ENCODE results near the gene SERPINB2. TPM values are rescaled to one million over a fixed set of nuclear protein-coding genes. Genes with fewer than 3 reads are reported as not detected.

The SERPINB2 gene
- total RNA-seq, 1 donor from 2014 or later = not detected

DNA sequence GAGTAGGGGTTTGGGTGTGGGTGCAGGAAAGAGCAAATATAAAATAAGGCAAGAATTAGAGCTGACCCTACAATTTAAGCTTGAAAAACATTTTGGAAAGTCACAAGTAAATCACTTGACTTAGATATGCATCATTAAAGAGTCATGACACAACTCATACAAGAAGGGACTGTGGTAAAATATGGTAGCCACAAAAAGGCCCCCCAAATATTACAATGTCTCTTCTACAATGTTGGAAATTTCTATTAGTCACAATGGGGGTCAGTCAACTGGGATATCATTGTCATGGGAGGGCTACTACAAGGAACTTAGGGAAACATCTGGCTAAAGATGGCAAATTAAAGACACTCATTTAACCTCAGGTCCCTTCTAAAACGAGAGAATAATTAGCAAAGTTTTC is 15.7 kb upstream of the SERPINB2 start:
- Mint-ChIP-seq H3K36me3 (ENCODE audit: low read depth) (no peaks in the 10 kb centered on the region), H3K27me3 (ENCODE audit: insufficient read depth) (peaks cover 6% of the 10 kb centered on the region), H3K9me3 (no peaks in the 10 kb centered on the region), H3K4me3 (no peak overlapping the region), H3K27ac (no peak overlapping the region), H3K4me1 (ENCODE audit: low read depth) (no peaks in the 10 kb centered on the region)
- DNase-seq (ENCODE audit: low spot score) = no peak
- intact Hi-C loops (cut with micrococcal nuclease) = no loop called here

GRCh38 chr18:63872586-63872985 is 14.9 kb upstream of the SERPINB2 start:
- DNase-seq (ENCODE audit: low spot score) = no peak
- Mint-ChIP-seq H3K4me1 (ENCODE audit: low read depth) (no peaks in the 10 kb centered on the region), H3K27me3 (ENCODE audit: insufficient read depth) (peaks cover 6% of the 10 kb centered on the region), H3K9me3 (no peaks in the 10 kb centered on the region), H3K27ac (no peak overlapping the region), H3K36me3 (ENCODE audit: low read depth) (no peaks in the 10 kb centered on the region), H3K4me3 (no peak overlapping the region)
- intact Hi-C loops (cut with micrococcal nuclease) = no loop called here

DNA sequence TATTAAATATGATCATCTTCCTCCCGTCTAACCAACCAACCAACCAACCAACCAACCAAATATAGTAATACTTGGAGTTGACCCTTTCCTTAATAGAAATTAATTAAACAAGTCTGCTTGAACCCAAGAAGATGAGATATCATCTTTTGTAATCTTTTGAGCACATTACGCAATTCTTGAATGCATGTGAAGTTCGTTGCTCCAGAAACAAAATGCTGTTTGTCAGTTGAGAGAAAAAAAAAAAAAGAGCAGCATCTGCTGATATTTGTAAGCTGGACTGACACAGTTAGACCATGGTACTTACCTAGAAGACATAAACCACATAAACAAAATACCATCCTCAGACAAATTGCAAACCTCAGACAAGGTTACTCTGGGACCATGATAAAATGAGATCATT is 9.2 kb upstream of the SERPINB2 start:
- intact Hi-C loops (cut with micrococcal nuclease) = no loop called here

DNA sequence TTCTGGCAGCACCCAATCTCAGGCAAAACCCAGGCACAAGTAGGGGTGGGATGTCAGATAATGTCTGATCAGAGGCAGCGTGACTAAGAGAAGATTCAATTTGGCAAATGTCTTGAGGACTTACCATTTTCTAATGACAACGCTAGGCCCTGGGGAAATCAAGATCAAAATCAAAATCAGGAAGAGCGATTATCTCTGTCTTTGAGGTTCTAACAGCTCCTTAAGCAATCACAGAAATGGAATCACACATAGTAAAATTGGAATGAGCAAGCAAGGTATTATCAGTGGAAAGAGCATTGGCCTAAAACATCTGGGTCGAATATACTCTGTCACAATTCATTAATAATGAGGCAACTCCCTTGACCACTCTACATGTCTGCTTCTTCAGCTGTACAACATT is 8.6 kb upstream of the SERPINB2 start:
- intact Hi-C loops (cut with micrococcal nuclease) = no loop called here
- Mint-ChIP-seq H3K4me1 (ENCODE audit: low read depth) (no peaks in the 10 kb centered on the region), H3K36me3 (ENCODE audit: low read depth) (no peaks in the 10 kb centered on the region), H3K27ac (no peak overlapping the region), H3K4me3 (no peak overlapping the region), H3K27me3 (ENCODE audit: insufficient read depth) (peaks cover 10% of the 10 kb centered on the region), H3K9me3 (no peaks in the 10 kb centered on the region)
- no peak for DNase-seq (ENCODE audit: low spot score)

More for the DNA sequence above, 9.2 kb upstream of the SERPINB2 start:
- Mint-ChIP-seq H3K36me3 (ENCODE audit: low read depth) (no peaks in the 10 kb centered on the region), H3K27ac (no peak overlapping the region), H3K4me1 (ENCODE audit: low read depth) (no peaks in the 10 kb centered on the region), H3K27me3 (ENCODE audit: insufficient read depth) (peaks cover 13% of the 10 kb centered on the region), H3K4me3 (no peak overlapping the region), H3K9me3 (no peaks in the 10 kb centered on the region)
- no peak for DNase-seq (ENCODE audit: low spot score)

DNA sequence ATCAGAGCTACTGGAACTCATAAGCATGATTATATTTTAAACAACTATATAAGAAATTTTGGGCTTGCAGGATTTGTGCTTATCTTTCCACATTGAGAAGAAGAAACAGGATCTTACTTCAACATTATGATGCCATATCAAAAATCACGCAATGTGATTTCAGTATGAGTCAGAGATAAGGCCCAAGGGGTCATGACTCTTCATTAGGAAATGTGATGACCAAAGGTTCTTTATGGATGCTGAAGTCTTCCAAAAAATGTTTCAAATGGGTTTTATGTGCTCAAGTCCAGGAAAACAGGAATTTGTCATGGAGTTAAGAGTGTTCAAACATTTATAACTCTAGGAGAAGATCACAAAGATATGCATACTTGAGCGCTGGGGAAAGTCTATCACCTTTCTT is 7.8 kb upstream of the SERPINB2 start:
- DNase-seq (ENCODE audit: low spot score) = no peak
- no peak overlapping the region for H3K4me3 Mint-ChIP-seq

GRCh38 chr18:63881851-63882250 is 5.7 kb upstream of the SERPINB2 start:
- Mint-ChIP-seq H3K36me3 (ENCODE audit: low read depth) (no peaks in the 10 kb centered on the region), H3K9me3 (no peaks in the 10 kb centered on the region), H3K27me3 (ENCODE audit: insufficient read depth) (peaks cover 16% of the 10 kb centered on the region), H3K27ac (no peak overlapping the region), H3K4me3 (no peak overlapping the region), H3K4me1 (ENCODE audit: low read depth) (no peaks in the 10 kb centered on the region)
- intact Hi-C loops (cut with micrococcal nuclease) = no loop called here
- DNase-seq (ENCODE audit: low spot score) = no peak

More for the DNA sequence above, 7.8 kb upstream of the SERPINB2 start:
- Mint-ChIP-seq H3K27ac (no peak overlapping the region), H3K27me3 (ENCODE audit: insufficient read depth) (peaks cover 15% of the 10 kb centered on the region), H3K36me3 (ENCODE audit: low read depth) (no peaks in the 10 kb centered on the region), H3K9me3 (no peaks in the 10 kb centered on the region), H3K4me1 (ENCODE audit: low read depth) (no peaks in the 10 kb centered on the region)
- intact Hi-C loops (cut with micrococcal nuclease) = no loop called here

DNA sequence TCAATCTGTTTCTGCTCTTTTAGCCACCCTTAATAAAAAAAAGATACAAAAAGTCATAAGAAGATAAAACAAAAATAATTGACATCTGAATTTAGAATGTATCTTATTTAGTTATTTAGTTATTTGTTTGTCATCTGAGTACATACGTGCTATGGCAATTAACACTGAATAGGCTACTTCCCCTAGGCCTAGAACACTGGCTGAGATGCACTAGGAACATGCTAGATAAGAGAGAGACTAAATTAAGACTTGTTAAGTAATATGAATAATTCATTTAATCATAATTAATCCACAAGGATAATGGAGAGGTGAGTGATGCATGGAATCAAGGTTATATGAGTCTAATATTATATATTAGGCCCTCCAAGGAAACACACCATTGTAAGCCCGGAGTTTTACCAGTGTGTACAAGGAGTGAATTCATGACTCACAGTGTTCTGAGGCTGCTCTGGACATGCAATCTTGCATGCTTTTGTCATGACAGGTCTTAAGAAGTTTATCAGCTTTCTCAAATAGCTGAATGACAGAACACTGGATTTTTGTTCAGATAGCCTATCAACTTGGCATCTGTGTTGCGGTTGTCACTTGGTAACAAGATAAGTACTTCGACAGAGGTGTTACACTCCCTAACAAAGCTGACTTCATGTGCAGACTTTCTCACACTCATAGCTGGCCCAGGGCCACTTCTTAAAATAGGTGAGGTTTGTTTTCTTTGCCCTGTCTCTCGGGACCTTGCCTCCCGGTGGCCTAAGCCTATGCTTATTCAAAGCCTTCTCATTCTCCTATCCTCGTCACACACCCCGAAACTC is 5.0 kb upstream of the SERPINB2 start:
- intact Hi-C loops (cut with micrococcal nuclease) = no loop called here
- DNase-seq (ENCODE audit: low spot score) = no peak

DNA sequence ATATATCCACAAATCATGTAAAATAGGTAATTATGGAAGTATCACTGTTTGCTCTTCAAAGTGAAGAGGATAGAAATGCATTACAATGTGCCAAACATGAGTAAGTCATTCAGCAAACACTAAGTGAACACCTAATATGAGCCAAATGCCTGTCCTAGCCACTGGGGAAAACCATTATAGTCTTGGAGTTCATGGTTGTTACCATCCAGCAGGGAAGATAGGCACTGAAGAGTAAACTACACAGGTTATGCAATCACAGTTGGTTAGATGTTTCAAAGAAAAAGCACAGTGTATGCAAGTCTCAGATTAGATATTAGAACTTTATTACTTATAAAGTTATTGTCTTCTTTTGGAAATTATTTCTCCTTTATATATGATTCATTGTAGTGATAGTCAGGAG is 3.9 kb upstream of the SERPINB2 start:
- Mint-ChIP-seq H3K27me3 (ENCODE audit: insufficient read depth) (peaks cover 9% of the 10 kb centered on the region), H3K36me3 (ENCODE audit: low read depth) (no peaks in the 10 kb centered on the region), H3K27ac (no peak overlapping the region), H3K4me3 (no peak overlapping the region), H3K9me3 (no peaks in the 10 kb centered on the region), H3K4me1 (ENCODE audit: low read depth) (no peaks in the 10 kb centered on the region)
- intact Hi-C loops (cut with micrococcal nuclease) = no loop called here
- DNase-seq (ENCODE audit: low spot score) = no peak

More for the DNA sequence above, 5.0 kb upstream of the SERPINB2 start:
- no peak overlapping the region for H3K4me3 Mint-ChIP-seq
- H3K9me3 Mint-ChIP-seq = no peaks in the 10 kb centered on the region
- no peak overlapping the region for H3K27ac Mint-ChIP-seq
- H3K36me3 Mint-ChIP-seq (ENCODE audit: low read depth) = no peaks in the 10 kb centered on the region
- H3K27me3 Mint-ChIP-seq (ENCODE audit: insufficient read depth) = peaks cover 16% of the 10 kb centered on the region
- no peaks in the 10 kb centered on the region for H3K4me1 Mint-ChIP-seq (ENCODE audit: low read depth)

DNA sequence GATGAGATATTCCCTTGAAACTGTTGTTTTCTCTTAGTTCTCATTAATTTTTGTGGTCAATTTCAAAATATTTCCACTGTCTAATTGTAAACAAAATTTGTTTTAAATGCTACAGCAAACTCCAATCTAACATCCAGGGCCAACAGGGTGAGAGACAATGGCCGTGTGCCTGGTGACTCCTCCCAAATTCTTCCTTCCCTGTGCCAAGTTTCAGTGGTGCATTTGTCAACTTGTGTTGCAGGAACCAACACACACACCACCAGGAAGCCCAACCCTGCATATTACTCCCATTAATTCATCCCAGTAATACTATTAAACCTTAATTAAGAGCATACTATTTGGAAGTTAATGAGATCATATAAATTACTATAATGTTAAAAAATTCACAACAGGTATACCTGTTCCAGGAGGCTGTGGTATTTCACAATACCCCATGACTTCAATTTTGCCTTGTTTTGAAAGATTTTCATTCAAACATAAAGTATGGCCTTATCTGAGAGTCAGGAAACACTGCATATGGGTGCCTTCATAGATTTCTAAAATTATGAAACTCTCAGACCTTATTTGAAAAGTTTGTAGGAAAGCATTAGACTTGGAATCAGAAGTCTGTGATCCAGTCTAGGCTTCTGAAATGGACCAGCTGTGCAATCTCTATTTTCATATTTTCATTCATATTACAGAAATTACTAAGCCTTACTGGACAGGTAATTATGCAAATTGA is 1.1 kb downstream of the SERPINB2 start:
- Mint-ChIP-seq H3K9me3 (no peaks in the 10 kb centered on the region), H3K4me3 (no peak overlapping the region), H3K4me1 (ENCODE audit: low read depth) (no peaks in the 10 kb centered on the region), H3K27ac (no peak overlapping the region), H3K27me3 (ENCODE audit: insufficient read depth) (peaks cover 6% of the 10 kb centered on the region), H3K36me3 (ENCODE audit: low read depth) (no peaks in the 10 kb centered on the region)
- no peak for DNase-seq (ENCODE audit: low spot score)
- intact Hi-C loops (cut with micrococcal nuclease) = no loop called here

- intact Hi-C loops (cut with micrococcal nuclease) = no loop called here
- H3K27ac Mint-ChIP-seq = no peak overlapping the region
- peaks cover 2% of the 10 kb centered on the region for H3K27me3 Mint-ChIP-seq (ENCODE audit: insufficient read depth)
- no peak overlapping the region for H3K4me3 Mint-ChIP-seq
- no peak for DNase-seq (ENCODE audit: low spot score)
- no peaks in the 10 kb centered on the region for H3K36me3 Mint-ChIP-seq (ENCODE audit: low read depth)
- no peaks in the 10 kb centered on the region for H3K4me1 Mint-ChIP-seq (ENCODE audit: low read depth)
- H3K9me3 Mint-ChIP-seq = no peaks in the 10 kb centered on the region
These were observed 2.1 kb downstream of the SERPINB2 start for GRCh38 chr18:63889626-63890025.

DNA sequence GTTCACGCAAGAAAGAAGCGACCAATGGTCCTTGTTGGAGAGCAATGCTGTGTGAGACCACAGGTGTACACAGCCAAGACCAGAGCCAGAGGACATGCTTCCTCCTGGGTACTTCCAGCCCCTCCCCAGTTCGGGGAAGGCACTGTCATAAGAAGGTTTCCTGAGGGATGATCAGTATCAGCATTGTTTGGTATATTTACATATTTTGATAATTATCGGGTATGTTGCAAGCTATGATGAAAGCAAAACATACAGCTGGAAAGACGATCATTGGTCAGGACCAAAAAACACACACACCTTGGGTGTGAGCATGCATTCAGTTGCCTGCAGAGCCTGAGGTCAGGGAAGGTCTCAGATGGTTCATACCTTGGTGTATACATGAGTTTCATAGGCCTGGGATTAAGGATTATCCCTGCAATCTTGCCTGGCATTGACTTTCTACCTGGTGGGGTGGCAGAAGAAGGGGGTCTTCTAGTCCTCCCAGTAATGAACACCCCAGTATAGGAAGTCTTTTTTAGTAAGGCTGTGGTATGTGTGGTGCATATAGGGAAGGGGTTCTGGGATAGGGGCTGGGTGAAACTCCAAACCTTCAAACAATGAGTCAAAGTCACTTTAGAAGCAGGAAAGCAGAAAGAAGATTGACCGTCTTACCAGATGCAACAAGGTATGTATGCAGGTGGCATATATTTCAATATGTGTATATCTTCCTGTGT is 2.9 kb downstream of the SERPINB2 start:
- H3K9me3 Mint-ChIP-seq = no peaks in the 10 kb centered on the region
- H3K27me3 Mint-ChIP-seq (ENCODE audit: insufficient read depth) = no peaks in the 10 kb centered on the region
- DNase-seq (ENCODE audit: low spot score) = no peak
- H3K27ac Mint-ChIP-seq = no peak overlapping the region
- intact Hi-C loops (cut with micrococcal nuclease) = no loop called here
- no peaks in the 10 kb centered on the region for H3K36me3 Mint-ChIP-seq (ENCODE audit: low read depth)
- H3K4me3 Mint-ChIP-seq = no peak overlapping the region
- no peaks in the 10 kb centered on the region for H3K4me1 Mint-ChIP-seq (ENCODE audit: low read depth)

GRCh38 chr18:63890950-63891304 is 3.4 kb downstream of the SERPINB2 start:
- Mint-ChIP-seq H3K36me3 (ENCODE audit: low read depth) (no peaks in the 10 kb centered on the region), H3K4me1 (ENCODE audit: low read depth) (no peaks in the 10 kb centered on the region), H3K9me3 (no peaks in the 10 kb centered on the region), H3K4me3 (no peak overlapping the region), H3K27me3 (ENCODE audit: insufficient read depth) (no peaks in the 10 kb centered on the region), H3K27ac (no peak overlapping the region)
- intact Hi-C loops (cut with micrococcal nuclease) = loop anchor here (1.0 kb wide), 2 partner anchors 45 to 88 kb away; no protein-coding TSS in a partner anchor
- DNase-seq (ENCODE audit: low spot score) = no peak

- no peaks in the 10 kb centered on the region for H3K4me1 Mint-ChIP-seq (ENCODE audit: low read depth)
- H3K27me3 Mint-ChIP-seq (ENCODE audit: insufficient read depth) = no peaks in the 10 kb centered on the region
- H3K4me3 Mint-ChIP-seq = no peak overlapping the region
- H3K36me3 Mint-ChIP-seq (ENCODE audit: low read depth) = no peaks in the 10 kb centered on the region
- H3K9me3 Mint-ChIP-seq = no peaks in the 10 kb centered on the region
- intact Hi-C loops (cut with micrococcal nuclease) = no loop called here
- H3K27ac Mint-ChIP-seq = no peak overlapping the region
- DNase-seq (ENCODE audit: low spot score) = no peak
These were observed 5.1 kb downstream of the SERPINB2 start for GRCh38 chr18:63892566-63892965.

Data from activated T-helper 1 cell treated with anti-CD3 and anti-CD28 coated beads, Interleukin-12 subunit alpha, Interleukin-12 subunit beta, Interleukin-2, Interleukin-4 antibody, amounts not matched to agents 30 ng/mL and 10 ng/mL and 1 ng/mL, durations not matched to agents 14 hours and 24 hours and 36 hours (primary cell).